PFSK-1 (cell line): ENCODE data around the gene ADCY1.

ENCODE experiments used
- FOXP2 ChIP-seq: optimal IDR thresholded peaks from 2 replicates; pipeline ENCODE3; 2011; ENCODE audit warnings: borderline replicate concordance, control low read depth, inconsistent platforms; ENCODE audit not compliant: insufficient read depth; ENCODE audit errors: extremely low read length, extremely low read depth
- POLR2AphosphoS5 ChIP-seq: IDR thresholded peaks from 2 replicates; pipeline ENCODE4 v1.6.1; 2012; ENCODE audit warnings: low read depth, mild to moderate bottlenecking, control low read depth, low read length, moderate library complexity
- SIN3A ChIP-seq: IDR thresholded peaks from 2 replicates; pipeline ENCODE4 v1.6.1; 2012; ENCODE audit warnings: mild to moderate bottlenecking, low read length, moderate library complexity, borderline replicate concordance; ENCODE audit not compliant: insufficient read depth
- TAF1 ChIP-seq: IDR thresholded peaks from 2 replicates; pipeline ENCODE4 v1.6.1; 2012; ENCODE audit warnings: low read length, control low read depth, borderline replicate concordance; ENCODE audit not compliant: insufficient read depth
- TF ChIP-seq, protein P1 (sequence below), 2 experiments: IDR thresholded peaks; 2 replicates each; pipeline versions ENCODE4 v1.6.1 to v1.8.0; 2011 to 2012; ENCODE audit warnings: low read depth in 2 of 2, low read length in 2 of 2, control low read depth in 1 of 2, inconsistent platforms in 1 of 2, mild to moderate bottlenecking in 1 of 2, moderate library complexity in 1 of 2; ENCODE audit not compliant: insufficient read depth in 1 of 2

ADCY1 gene

DNA sequence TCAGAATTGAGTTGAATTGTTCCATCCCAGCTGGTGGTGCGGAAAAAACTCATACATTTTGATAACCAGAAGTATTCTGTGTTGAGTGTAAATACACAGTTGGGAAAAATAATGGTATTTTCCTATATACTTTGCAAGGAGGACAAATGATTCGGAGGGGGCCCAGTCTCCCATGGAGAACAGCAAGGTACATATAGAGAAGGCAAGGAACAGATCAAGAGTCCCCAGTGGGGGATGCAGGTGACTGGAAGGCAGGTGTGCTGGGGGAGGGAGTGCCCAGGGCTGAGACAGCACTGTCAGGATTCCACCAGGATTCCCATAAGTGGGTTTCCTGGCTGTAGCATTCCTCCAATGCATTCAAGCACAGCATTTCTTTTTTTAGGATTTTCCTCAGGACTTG is 10.8 kb upstream of the ADCY1 start:
- TF ChIP-seq SIN3A (no peak), POLR2AphosphoS5 (no peak), FOXP2 (no peak), TAF1 (no peak)
- TF ChIP-seq, protein P1, sequence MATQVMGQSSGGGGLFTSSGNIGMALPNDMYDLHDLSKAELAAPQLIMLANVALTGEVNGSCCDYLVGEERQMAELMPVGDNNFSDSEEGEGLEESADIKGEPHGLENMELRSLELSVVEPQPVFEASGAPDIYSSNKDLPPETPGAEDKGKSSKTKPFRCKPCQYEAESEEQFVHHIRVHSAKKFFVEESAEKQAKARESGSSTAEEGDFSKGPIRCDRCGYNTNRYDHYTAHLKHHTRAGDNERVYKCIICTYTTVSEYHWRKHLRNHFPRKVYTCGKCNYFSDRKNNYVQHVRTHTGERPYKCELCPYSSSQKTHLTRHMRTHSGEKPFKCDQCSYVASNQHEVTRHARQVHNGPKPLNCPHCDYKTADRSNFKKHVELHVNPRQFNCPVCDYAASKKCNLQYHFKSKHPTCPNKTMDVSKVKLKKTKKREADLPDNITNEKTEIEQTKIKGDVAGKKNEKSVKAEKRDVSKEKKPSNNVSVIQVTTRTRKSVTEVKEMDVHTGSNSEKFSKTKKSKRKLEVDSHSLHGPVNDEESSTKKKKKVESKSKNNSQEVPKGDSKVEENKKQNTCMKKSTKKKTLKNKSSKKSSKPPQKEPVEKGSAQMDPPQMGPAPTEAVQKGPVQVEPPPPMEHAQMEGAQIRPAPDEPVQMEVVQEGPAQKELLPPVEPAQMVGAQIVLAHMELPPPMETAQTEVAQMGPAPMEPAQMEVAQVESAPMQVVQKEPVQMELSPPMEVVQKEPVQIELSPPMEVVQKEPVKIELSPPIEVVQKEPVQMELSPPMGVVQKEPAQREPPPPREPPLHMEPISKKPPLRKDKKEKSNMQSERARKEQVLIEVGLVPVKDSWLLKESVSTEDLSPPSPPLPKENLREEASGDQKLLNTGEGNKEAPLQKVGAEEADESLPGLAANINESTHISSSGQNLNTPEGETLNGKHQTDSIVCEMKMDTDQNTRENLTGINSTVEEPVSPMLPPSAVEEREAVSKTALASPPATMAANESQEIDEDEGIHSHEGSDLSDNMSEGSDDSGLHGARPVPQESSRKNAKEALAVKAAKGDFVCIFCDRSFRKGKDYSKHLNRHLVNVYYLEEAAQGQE (IDR thresholded peaks at IDR 0.05; ENCODE audit: insufficient read depth in 1 of 2, low read depth in 2 of 2, low read length in 2 of 2) = no peak

DNA sequence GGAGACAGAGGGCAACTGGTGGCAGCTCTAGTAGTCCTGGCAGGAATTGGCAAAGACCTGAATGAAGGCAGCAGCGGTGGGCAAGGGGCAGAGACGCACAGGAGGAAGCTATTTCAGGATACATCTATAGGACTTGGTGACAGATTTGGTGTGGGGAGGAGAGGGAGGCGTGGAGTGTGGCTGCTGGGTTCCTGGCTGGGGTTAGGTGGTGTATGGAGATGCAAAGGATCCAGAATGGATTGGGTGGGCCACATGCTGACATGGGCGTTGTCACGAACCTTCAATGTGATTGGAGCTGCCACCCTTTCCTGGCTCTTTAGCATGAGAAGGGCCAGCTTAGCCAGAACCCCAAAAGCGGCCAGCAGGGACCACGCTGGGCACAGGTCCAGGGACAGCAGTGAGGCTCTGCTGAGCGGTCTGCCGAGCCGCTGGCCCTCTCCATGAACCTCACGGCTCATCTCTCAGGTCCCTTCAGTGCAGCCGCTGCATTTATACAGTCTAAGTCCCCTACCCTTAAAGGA is 10.2 kb upstream of the ADCY1 start:
- TF ChIP-seq FOXP2 (no peak), TAF1 (no peak), POLR2AphosphoS5 (no peak), SIN3A (no peak)
- TF ChIP-seq, protein P1 (IDR thresholded peaks at IDR 0.05; ENCODE audit: insufficient read depth in 1 of 2, low read depth in 2 of 2, low read length in 2 of 2) = no peak

DNA sequence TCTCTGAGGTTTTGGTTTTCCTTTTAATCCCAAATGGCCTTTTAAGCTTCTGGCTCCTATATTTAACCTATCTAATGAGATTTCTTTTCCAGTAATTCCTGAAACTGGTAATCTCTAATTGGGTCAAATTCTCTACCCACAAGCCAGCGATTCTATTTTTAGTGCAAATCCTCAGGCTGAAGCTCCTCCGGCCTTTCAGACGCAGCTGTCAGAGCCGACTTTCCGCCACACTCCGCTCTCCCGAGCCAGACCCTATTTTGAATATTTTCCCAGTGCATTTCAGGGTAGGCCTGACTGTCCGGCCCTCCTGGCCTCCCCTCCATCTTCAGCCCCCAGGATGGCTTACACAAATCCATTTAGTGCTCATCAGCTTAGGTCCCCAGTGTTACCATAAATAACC is 9.7 kb upstream of the ADCY1 start:
- TF ChIP-seq TAF1 = no peak
- no peak for TF ChIP-seq SIN3A
- TF ChIP-seq POLR2AphosphoS5 = no peak
- TF ChIP-seq, protein P1 (IDR thresholded peaks at IDR 0.05; ENCODE audit: insufficient read depth in 1 of 2, low read depth in 2 of 2, low read length in 2 of 2) = no peak
- no peak for TF ChIP-seq FOXP2

DNA sequence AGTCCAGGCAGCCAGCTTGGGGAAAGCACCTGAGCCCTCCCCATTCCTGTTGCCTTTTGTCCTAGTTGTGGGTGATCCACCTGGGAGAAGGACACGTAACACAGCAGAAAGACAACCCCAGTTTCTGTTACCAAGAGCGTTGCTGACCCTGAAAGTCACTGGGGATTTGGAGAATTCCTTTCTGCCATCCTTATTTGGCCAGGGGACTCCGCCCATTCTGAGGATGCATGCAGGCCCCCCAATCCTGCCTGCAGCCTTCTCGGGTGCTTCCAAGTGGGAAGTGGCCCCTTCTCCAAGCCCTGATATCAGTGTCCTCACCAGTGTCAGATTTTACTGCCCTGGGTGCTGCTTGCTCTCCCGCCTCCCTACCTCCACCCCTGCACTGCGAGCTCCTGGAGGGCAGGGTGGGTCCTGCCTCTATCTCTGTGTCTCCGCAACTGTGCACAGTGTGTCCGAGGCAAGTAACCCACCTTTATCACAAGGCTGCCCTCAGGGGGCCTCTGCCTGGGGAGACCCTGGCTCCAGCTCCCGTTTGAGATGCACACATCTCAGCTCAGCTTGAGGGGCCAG is 9.2 kb upstream of the ADCY1 start:
- TF ChIP-seq TAF1 (no peak), POLR2AphosphoS5 (no peak), FOXP2 (no peak), SIN3A (no peak)
- TF ChIP-seq, protein P1 (IDR thresholded peaks at IDR 0.05; ENCODE audit: insufficient read depth in 1 of 2, low read depth in 2 of 2, low read length in 2 of 2) = no peak
